Naive B cell (primary cell): ENCODE measurements around the gene SPATA16. TPM values are rescaled to one million over a fixed set of nuclear protein-coding genes. Genes with fewer than 3 reads are reported as not detected.
"Not testable (repeated sequence)": the region's sequence is repeated elsewhere in the genome, so short reads cannot be mapped to it uniquely, and the experiment has no call there.

ENCODE experiments used
- ATAC-seq, 2 donors: fragments of 150-1000 bp; cut with Tn5 transposase; 2 replicates each; pipeline ENCODE4 v1.10.0; 2021; ENCODE audit warnings: low read depth in 2 of 2, mild to moderate bottlenecking in 2 of 2, moderate library complexity in 2 of 2
- DNase-seq: peaks from one replicate; pipeline ENCODE4 v3.0.0; 2022
- H3K27ac Mint-ChIP-seq, 6 donors: one replicate each; pipeline ENCODE4 v1.8.0; 2020 to 2022; ENCODE audit warnings: mild to moderate bottlenecking in 6 of 6, mixed read lengths in 6 of 6, moderate library complexity in 5 of 6, inconsistent platforms in 2 of 6
- H3K27me3 Mint-ChIP-seq, 3 donors: one replicate each; pipeline ENCODE4 v1.8.0; 2021 to 2022; ENCODE audit warnings: mixed read lengths in 3 of 3, mild to moderate bottlenecking in 1 of 3
- H3K36me3 Mint-ChIP-seq, 2 donors: one replicate each; pipeline ENCODE4 v1.8.0; 2020 to 2022; ENCODE audit warnings: mixed read lengths in 2 of 2, inconsistent platforms in 1 of 2, mild to moderate bottlenecking in 1 of 2
- H3K4me1 Mint-ChIP-seq, 3 donors: one replicate each; pipeline ENCODE4 v1.8.0; 2020 to 2022; ENCODE audit warnings: mixed read lengths in 3 of 3, inconsistent platforms in 1 of 3, mild to moderate bottlenecking in 1 of 3, moderate library complexity in 1 of 3
- H3K4me3 Mint-ChIP-seq, 8 donors: one replicate each; pipeline ENCODE4 v1.8.0; 2020 to 2022; ENCODE audit warnings: mild to moderate bottlenecking in 8 of 8, mixed read lengths in 8 of 8, moderate library complexity in 8 of 8, inconsistent platforms in 2 of 8
- H3K9me3 Mint-ChIP-seq, 7 donors: one replicate each; pipeline ENCODE4 v1.8.0; 2020 to 2022; ENCODE audit warnings: mixed read lengths in 7 of 7, mild to moderate bottlenecking in 5 of 7, inconsistent platforms in 2 of 7, moderate library complexity in 1 of 7
- polyA plus RNA-seq, 6 donors: library from polyadenylated mRNA; unstranded; fragments of 300-500 nt; fragmentation: Illumina TruSeq; gene quantifications; one replicate each; pipeline ENCODE4 v1.2.3, GENCODE V29; 2021; ENCODE audit warnings: low read depth in 6 of 6

Gene SPATA16
- polyA plus RNA-seq, 6 donors from 2014 or later = not detected

GRCh38 chr3:173044998-173045397 lies 96.0 kb downstream of the SPATA16 start:
- no peaks in the 10 kb centered on the region for H3K36me3 Mint-ChIP-seq
- no peaks in the 10 kb centered on the region for H3K4me1 Mint-ChIP-seq
- peaks cover 0 to 1% (median 0%) of the 10 kb centered on the region in 7 donors for H3K9me3 Mint-ChIP-seq
- no peak overlapping the region for H3K27ac Mint-ChIP-seq
- peak overlapping the region in 1 of 8 donors; percentile 7 for H3K4me3 Mint-ChIP-seq
- DNase-seq (no peak), ATAC-seq (no peak)
- no peaks in the 10 kb centered on the region for H3K27me3 Mint-ChIP-seq

DNA sequence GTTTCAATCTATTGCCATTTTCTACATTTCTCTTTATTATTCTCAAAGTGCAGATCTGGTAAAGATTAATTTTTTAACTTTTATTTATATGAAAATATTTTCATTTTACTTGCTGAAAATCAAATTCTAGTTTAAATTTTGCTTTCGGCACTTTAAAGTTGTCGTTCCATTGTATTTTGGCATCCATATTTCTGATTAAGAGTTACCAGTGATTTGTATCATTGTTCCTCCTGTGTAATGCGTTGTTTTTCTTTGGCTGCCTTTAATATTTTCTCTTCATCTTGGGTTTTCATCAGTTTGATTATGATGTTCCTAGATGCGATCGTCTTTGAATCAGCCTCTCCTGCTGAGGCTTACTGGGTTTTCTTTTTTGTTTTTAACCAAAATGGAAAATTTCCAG lies 97.3 kb downstream of the SPATA16 start:
- no peaks in the 10 kb centered on the region for H3K36me3 Mint-ChIP-seq
- H3K9me3 Mint-ChIP-seq = peaks cover 0 to 1% (median 0%) of the 10 kb centered on the region in 7 donors

DNA sequence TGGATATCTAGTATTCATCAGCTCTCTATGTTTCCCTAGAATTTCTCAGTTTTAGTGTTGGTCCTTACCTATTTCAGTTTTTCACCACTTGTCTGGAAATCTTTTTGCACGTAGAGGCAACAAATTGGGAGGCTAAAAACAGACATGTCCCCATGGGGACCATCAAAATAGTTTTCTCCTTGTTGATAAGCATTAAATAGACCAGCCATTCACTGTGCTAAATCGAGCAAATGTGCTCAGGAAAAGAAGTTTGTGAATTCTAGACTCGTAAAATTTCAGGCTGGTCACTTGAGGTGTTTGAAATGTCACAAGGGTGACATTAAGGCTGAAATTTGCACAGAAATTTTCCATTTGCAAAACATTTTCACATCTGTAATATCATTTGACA lies 102.6 kb downstream of the SPATA16 start:
- Mint-ChIP-seq H3K27ac (no peak overlapping the region), H3K27me3 (no peaks in the 10 kb centered on the region), H3K4me3 (no peak overlapping the region), H3K4me1 (no peaks in the 10 kb centered on the region), H3K36me3 (no peaks in the 10 kb centered on the region), H3K9me3 (no peaks in the 10 kb centered on the region)
- DNase-seq (no peak), ATAC-seq (no peak)

More for the DNA sequence above, 97.3 kb downstream of the SPATA16 start:
- H3K4me3 Mint-ChIP-seq = no peak overlapping the region
- no peak for ATAC-seq
- H3K27me3 Mint-ChIP-seq = no peaks in the 10 kb centered on the region
- no peaks in the 10 kb centered on the region for H3K4me1 Mint-ChIP-seq
- no peak for DNase-seq
- no peak overlapping the region for H3K27ac Mint-ChIP-seq

DNA sequence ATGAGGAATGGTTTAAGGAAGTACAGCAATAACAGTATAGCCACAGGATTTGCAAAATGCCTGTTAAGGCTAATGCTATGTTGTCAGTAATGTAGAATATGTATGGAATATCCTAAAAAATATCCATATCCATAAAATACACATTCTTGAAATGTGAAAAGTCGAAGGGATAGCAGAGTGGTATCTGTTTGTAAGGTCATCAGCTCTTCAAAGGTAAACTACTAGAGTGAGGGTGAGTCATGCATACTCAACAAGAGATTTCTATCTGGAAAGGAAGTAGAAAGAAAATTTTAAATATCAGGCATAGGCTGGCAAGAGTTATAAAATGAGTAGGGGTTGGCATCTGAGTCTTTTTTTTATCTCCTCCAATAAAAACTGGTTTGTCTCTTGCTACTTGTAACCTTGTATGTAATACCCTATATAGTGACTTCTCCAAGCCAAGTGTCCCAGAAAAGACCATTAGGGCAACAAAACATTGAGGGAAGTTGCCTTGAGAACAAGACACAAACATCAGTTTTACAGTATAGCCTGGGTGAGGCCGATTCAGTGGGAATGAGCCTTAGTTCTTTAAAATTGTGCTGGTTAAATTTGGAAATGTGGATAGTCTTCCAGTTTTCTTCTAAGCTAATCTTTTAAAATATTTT lies 103.1 kb downstream of the SPATA16 start:
- Mint-ChIP-seq H3K4me1 (no peaks in the 10 kb centered on the region), H3K9me3 (no peaks in the 10 kb centered on the region), H3K36me3 (no peaks in the 10 kb centered on the region), H3K27ac (no peak overlapping the region), H3K4me3 (no peak overlapping the region), H3K27me3 (no peaks in the 10 kb centered on the region)
- ATAC-seq = no peak
- DNase-seq = no peak

DNA sequence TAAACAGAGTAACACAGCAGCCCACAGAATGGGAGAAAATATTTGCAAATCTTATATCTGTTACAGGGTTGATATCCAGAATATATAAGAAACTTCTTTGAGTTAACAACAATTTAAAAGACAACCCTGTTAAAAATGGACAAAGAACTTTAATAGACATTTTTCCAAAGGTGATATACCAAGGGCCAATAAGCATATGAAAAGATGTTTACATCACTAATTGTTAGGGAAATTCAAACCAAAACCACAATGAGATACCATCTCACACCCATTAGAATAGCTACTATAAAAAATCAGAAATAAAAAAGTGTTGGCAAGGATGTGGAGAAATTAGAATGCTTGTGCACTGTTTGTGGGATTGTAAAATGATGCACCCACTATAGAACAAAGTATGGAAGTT lies 110.8 kb downstream of the SPATA16 start:
- DNase-seq = no peak
- Mint-ChIP-seq H3K27me3 (no peaks in the 10 kb centered on the region), H3K9me3 (peaks cover 0 to 11% (median 2%) of the 10 kb centered on the region in 7 donors), H3K4me3 (no peak overlapping the region), H3K36me3 (no peaks in the 10 kb centered on the region), H3K4me1 (no peaks in the 10 kb centered on the region), H3K27ac (no peak overlapping the region)
- ATAC-seq = no peak

- no peaks in the 10 kb centered on the region for H3K27me3 Mint-ChIP-seq
- no peak for ATAC-seq
- no peak for DNase-seq
- H3K4me1 Mint-ChIP-seq = no peaks in the 10 kb centered on the region
- no peaks in the 10 kb centered on the region for H3K36me3 Mint-ChIP-seq
- peaks cover 0 to 11% (median 2%) of the 10 kb centered on the region in 7 donors for H3K9me3 Mint-ChIP-seq
- H3K27ac Mint-ChIP-seq = no peak overlapping the region
- H3K4me3 Mint-ChIP-seq = no peak overlapping the region
Observed at GRCh38 chr3:173028351-173028750, 112.7 kb downstream of the SPATA16 start.

- Mint-ChIP-seq H3K27ac (no peak overlapping the region), H3K9me3 (peaks cover 0 to 11% (median 2%) of the 10 kb centered on the region in 7 donors), H3K4me1 (no peaks in the 10 kb centered on the region), H3K36me3 (no peaks in the 10 kb centered on the region), H3K4me3 (no peak overlapping the region), H3K27me3 (no peaks in the 10 kb centered on the region)
- no peak for DNase-seq
- ATAC-seq = no peak
Observed at GRCh38 chr3:173027429-173027828, 113.6 kb downstream of the SPATA16 start.

GRCh38 chr3:173025941-173026340 lies 115.1 kb downstream of the SPATA16 start:
- Mint-ChIP-seq H3K27me3 (no peaks in the 10 kb centered on the region), H3K9me3 (peaks cover 0 to 10% (median 2%) of the 10 kb centered on the region in 7 donors), H3K4me3 (no peak overlapping the region), H3K36me3 (no peaks in the 10 kb centered on the region), H3K4me1 (no peaks in the 10 kb centered on the region), H3K27ac (no peak overlapping the region)
- ATAC-seq = no peak
- no peak for DNase-seq

DNA sequence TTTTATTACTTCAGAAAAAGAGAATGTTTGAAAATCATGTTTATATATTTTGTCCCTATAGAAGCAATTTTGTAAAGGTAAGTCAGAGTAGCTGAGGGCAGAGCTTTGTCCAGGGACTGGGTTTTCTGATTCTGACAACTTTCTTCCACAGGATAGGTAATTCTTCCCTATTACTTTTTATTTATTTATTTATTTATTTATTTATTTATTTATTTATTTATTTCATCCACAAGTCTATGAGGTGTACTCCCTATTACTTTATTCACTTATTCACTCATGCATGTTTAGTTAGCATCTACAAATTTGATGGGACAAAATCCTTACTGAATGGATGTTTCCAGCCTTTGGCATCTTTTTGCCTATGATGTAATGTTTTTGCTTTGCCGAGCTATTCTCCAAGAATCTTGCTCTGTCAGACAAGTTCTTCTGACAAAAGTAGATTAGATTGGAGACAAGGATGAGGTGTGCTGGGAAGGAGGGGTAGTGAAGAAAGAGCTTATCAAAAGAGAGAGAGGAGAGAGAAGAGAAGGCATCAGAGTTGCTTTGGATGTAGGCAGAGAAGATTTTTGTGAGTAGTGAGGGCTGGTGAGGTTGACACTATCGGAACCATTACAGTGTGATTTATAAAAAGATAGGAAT lies 119.4 kb downstream of the SPATA16 start:
- H3K27ac Mint-ChIP-seq = no peak overlapping the region
- DNase-seq (no peak), ATAC-seq (no peak)
- H3K4me3 Mint-ChIP-seq = no peak overlapping the region
- H3K4me1 Mint-ChIP-seq = no peaks in the 10 kb centered on the region
- H3K27me3 Mint-ChIP-seq = no peaks in the 10 kb centered on the region
- no peaks in the 10 kb centered on the region for H3K9me3 Mint-ChIP-seq
- no peaks in the 10 kb centered on the region for H3K36me3 Mint-ChIP-seq

DNA sequence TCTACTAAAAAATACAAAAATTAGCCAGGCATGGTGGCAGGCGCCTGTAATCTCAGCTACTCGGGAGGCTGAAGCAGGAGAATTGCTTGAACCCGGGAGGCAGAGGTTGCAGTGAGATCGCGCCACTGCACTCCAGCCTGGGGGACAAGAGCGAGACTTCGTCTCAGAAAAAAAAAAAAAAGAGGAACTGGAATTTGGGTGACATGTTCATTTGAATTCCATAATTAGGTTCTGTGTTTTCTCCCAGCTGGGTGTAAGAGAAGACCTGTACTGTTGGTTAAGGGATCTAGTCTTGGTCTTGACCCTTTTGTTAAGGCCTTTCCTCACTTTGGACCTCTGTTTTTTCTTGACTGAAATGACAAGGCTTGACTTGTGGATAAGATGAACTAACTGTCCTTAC lies 120.9 kb downstream of the SPATA16 start:
- not testable (repeated sequence) for H3K36me3 Mint-ChIP-seq, H3K4me3 Mint-ChIP-seq, H3K27ac Mint-ChIP-seq, H3K27me3 Mint-ChIP-seq, H3K9me3 Mint-ChIP-seq, H3K4me1 Mint-ChIP-seq, DNase-seq, ATAC-seq

DNA sequence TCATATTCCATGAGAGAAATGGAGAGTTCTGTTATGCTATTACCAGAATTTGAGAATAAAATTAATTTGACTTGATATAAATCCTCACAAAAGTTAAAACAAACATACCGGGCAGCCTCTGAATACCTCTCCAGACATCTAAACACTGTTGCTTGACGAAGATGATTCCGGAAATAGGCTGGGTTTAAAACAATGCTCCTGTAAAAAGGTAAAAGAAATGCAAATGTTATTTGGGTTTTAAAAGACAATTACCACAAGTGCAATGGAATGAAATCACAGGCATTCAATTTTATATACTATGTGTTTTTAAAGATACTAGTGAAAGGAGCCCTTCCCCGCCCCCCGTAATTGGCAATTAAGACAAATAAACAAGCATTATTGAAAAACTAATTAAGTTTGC lies 121.7 kb downstream of the SPATA16 start:
- Mint-ChIP-seq H3K4me3 (no peak overlapping the region), H3K4me1 (no peaks in the 10 kb centered on the region), H3K9me3 (no peaks in the 10 kb centered on the region), H3K27ac (no peak overlapping the region), H3K27me3 (no peaks in the 10 kb centered on the region), H3K36me3 (no peaks in the 10 kb centered on the region)
- ATAC-seq (no peak), DNase-seq (no peak)

DNA sequence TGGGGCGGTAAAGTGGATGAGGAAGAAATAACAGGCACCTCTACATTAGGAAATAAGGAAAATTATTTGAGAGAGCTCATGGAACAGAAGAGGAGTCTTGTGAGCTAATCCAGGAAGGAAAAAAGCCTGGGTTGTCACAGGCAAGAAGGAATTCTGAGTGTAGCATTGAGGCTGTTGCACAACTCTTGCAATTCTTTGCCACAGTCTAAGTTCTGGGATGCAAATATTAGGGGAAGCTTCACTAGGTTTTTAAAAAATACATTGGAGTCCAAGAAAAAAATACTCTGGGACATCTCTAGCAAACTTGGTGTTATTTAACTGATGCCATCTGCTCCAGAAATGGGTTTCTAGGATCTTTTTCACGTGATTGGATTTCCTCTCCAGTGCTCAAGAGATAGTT lies 122.3 kb downstream of the SPATA16 start:
- H3K27ac Mint-ChIP-seq = no peak overlapping the region
- no peaks in the 10 kb centered on the region for H3K27me3 Mint-ChIP-seq
- no peak for DNase-seq
- H3K4me3 Mint-ChIP-seq = no peak overlapping the region
- no peaks in the 10 kb centered on the region for H3K4me1 Mint-ChIP-seq
- H3K9me3 Mint-ChIP-seq = no peaks in the 10 kb centered on the region
- no peak for ATAC-seq
- H3K36me3 Mint-ChIP-seq = no peaks in the 10 kb centered on the region

DNA sequence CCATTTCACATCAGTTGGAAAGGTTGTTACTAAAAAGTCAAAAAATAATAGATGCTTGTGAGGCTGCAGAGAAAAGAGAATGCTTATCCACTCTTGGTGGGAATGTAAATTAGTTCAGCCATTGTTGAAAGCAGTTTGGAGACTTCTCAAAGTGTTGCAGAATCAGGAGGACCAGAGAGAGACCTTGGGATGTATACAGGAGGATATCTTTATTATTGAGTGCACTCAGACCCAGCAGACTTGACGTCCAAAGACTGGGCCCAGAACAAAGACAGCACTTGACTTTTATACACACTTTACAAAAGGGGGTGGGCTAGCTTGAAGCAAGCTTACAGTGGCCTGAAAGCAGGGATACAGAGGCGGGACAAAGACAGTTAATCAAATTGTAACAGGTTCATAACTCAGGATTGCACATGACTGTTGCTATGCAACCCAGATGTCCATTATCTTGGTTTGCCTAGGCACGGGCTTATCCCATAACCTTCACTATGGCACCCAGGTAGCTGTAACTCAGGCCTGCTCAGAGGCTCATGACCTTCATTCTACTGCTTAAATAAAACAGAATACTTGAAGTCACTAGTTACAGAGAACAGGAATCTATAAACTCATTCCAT lies 127.7 kb downstream of the SPATA16 start:
- H3K9me3 Mint-ChIP-seq = peaks cover 0 to 5% (median 0%) of the 10 kb centered on the region in 7 donors
- H3K27ac Mint-ChIP-seq = no peak overlapping the region
- H3K4me1 Mint-ChIP-seq = no peaks in the 10 kb centered on the region
- DNase-seq (no peak), ATAC-seq (no peak)
- H3K4me3 Mint-ChIP-seq = no peak overlapping the region
- no peaks in the 10 kb centered on the region for H3K27me3 Mint-ChIP-seq
- no peaks in the 10 kb centered on the region for H3K36me3 Mint-ChIP-seq

GRCh38 chr3:173009410-173009809 lies 131.6 kb downstream of the SPATA16 start:
- no peaks in the 10 kb centered on the region for H3K36me3 Mint-ChIP-seq
- H3K27me3 Mint-ChIP-seq = no peaks in the 10 kb centered on the region
- H3K9me3 Mint-ChIP-seq = peaks cover 0 to 5% (median 0%) of the 10 kb centered on the region in 7 donors
- ATAC-seq (no peak), DNase-seq (no peak)
- H3K27ac Mint-ChIP-seq = no peak overlapping the region
- H3K4me1 Mint-ChIP-seq = no peaks in the 10 kb centered on the region
- H3K4me3 Mint-ChIP-seq = no peak overlapping the region
